Pancreas (tissue), 10 donors: ENCODE data around the gene CBFA2T3. TPM values are rescaled to one million over a fixed set of nuclear protein-coding genes. Genes with fewer than 3 reads are reported as not detected.

ENCODE experiments used
- ATAC-seq, 4 donors: fragments of 200-7000 bp; cut with Tn5 transposase; one replicate each; pipeline versions ENCODE4 v1.8.0 to v1.9.1; 2020; ENCODE audit warnings: mild to moderate bottlenecking in 4 of 4, moderate library complexity in 4 of 4
- DNase-seq, 6 donors: peaks; one replicate each; pipeline ENCODE4 v3.0.0-alpha.2; 2020
- FAIRE-seq: peaks from 2 replicates; lab custom pipeline; 2012; peaks lifted over from hg19 to GRCh38; lab: Jason Lieb, UNC
- H3K27ac ChIP-seq, 4 donors: fragments of 200-600 bp; sonication (generic); 1 replicate in 3 of 4; 2 replicates in 1 of 4; pipeline versions ENCODE4 v1.5.0 to v1.8.0; 2020
- H3K27me3 ChIP-seq, 4 donors: fragments of 200-600 bp; one replicate each; pipeline ENCODE4 v1.8.0; 2021
- H3K36me3 ChIP-seq, 3 donors: fragments of 200-600 bp; sonication (generic) in 1 of 3; one replicate each; pipeline versions ENCODE4 v1.5.0 to v1.8.0; 2020 to 2021
- H3K4me1 ChIP-seq, 3 donors: fragments of 200-600 bp; one replicate each; pipeline ENCODE4 v1.8.0; 2021
- H3K4me3 ChIP-seq, 4 donors: fragments of 200-600 bp; sonication (generic) in 2 of 4; one replicate each; pipeline versions ENCODE4 v1.5.0 to v1.8.0; 2020 to 2021
- H3K9me3 ChIP-seq, 4 donors: fragments of 200-600 bp; one replicate each; pipeline ENCODE4 v1.8.0; 2021
- CTCF ChIP-seq, 4 donors: fragments of 200-600 bp; sonication (generic) in 3 of 4; IDR thresholded peaks; one replicate each; pipeline versions ENCODE4 v1.5.0 to v1.8.0; 2021; ENCODE audit warnings: antibody characterized with exemption in 4 of 4
- WGBS, 2 donors: extraction: QIAGEN DNeasy Blood & Tissue Kit; methylation state at CpG; one replicate each; pipeline ENCODE4 v1.1.7; 2013; 5-methylcytosine and 5-hydroxymethylcytosine counted together
- intact Hi-C, 3 donors: fragments of 100-400 bp; cut with DNase I; formaldehyde crosslinking; loops; one replicate each; pipeline versions ENCODE4 v1.11.1 to v1.14.2; 2022
- polyA plus RNA-seq, 2 donors: library from polyadenylated mRNA; stranded (reverse); fragments of 200-250 nt; gene quantifications; one replicate each; pipeline ENCODE4 v1.2.3, GENCODE V29; 2013
- total RNA-seq, 6 donors: library from RNA; stranded (reverse); fragmentation: NEBNext Ultra II Directional in 4 of 6; extraction: Animal tissue kit (Norgen Biotek cat#: 25700) in 4 of 6; gene quantifications; one replicate each; pipeline versions ENCODE4 v1.2.1 to v1.2.4, GENCODE V29; 2021 to 2023
- donor health status: healthy with polysubstance abuse.
- donor health status: DM: no; HTN: no; CAD: no; lungs with moderate emphysema.
- donor health status: DM: no; HTN: no; CAD: no.
- donor health status: control.
- donor health status: control.
- donor health status: Bipolar disorder and iron deficiency.
- donor health status: DM: yes; HTN: yes; CAD: no.
- donor health status: DM: no; HTN: no; CAD: no.
- donor health status: DM: no; HTN: no; CAD: no.
- donor health status: DM: yes; HTN: yes; CAD: no.

CBFA2T3 gene
- total and polyA plus RNA-seq, 8 donors, result 8.7 to 27.0 (median 21.9) TPM

- Histone ChIP-seq H3K27ac (no peak overlapping the region), H3K36me3 (no peaks in the 10 kb centered on the region), H3K9me3 (no peaks in the 10 kb centered on the region), H3K27me3 (no peaks in the 10 kb centered on the region), H3K4me3 (no peak overlapping the region), H3K4me1 (peaks cover 0 to 20% (median 20%) of the 10 kb centered on the region in 3 donors)
- TF ChIP-seq CTCF (IDR thresholded peaks at IDR 0.05), result no peak
- ATAC-seq, result no peak
- DNase-seq, result no peak
- 85 to 89% methylated on average over 22 of the region's 22 CpGs for WGBS, 2 donors
- FAIRE-seq, result no peak
- intact Hi-C loops, result no loop called here
Observed at GRCh38 chr16:88906535-88907105, 70.4 kb downstream of the CBFA2T3 start.

DNA sequence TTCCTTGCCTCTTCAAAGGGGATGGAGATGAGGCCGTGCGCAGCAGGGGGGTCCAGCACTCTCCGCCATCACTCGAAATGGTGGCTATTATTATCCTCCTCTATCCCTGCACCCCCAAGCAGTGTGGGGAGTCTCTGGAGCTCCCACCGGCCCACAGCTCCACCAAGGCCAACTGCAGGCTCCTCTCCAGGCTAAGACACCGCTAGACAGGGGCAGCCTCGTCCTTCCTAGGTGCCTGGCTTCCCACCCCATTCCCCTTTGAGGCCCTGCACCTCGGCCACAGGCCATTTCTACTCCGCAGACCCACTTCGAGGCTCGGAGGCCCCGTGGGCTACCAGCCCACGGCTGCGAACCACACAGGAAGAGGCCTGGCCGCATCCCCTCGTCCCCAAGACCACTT, 71.0 kb downstream of the CBFA2T3 start:
- Histone ChIP-seq H3K36me3 (no peaks in the 10 kb centered on the region), H3K9me3 (no peaks in the 10 kb centered on the region), H3K4me3 (no peak overlapping the region), H3K4me1 (peaks cover 0 to 19% (median 18%) of the 10 kb centered on the region in 3 donors), H3K27me3 (no peaks in the 10 kb centered on the region), H3K27ac (no peak overlapping the region)
- no peak for TF ChIP-seq CTCF (IDR thresholded peaks at IDR 0.05)
- no peak for DNase-seq
- intact Hi-C loops, result no loop called here
- no peak for FAIRE-seq
- 90% methylated on average over 16 of the region's 16 CpGs for WGBS, 2 donors
- no peak for ATAC-seq

DNA sequence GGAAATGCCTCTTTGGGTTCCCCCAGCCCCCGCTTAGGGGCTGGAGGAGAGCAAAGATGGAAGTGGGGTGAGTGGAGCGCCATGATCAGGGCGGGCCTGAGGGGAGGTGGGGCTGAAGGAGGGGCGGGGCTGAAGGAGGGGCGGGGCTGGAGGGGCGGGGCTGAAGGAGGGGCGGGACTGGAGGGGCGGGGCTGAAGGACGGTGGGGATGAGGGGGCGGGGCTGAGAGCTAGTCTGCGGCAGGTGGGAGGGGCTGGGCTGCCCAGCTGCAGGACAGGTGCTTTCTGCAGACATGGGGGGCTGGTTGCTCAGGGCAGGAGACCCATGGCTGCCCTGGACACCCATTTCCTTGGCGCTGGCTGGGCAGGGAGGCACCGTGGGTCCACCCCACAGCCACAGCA, 71.4 kb downstream of the CBFA2T3 start:
- no peak for TF ChIP-seq CTCF (IDR thresholded peaks at IDR 0.05)
- H3K27me3 ChIP-seq, result no peaks in the 10 kb centered on the region
- H3K27ac ChIP-seq, result no peak overlapping the region
- WGBS, 2 donors, result 49 to 70% methylated on average over 6 to 13 of the region's 13 CpGs
- intact Hi-C loops, result no loop called here
- FAIRE-seq, result no peak
- H3K36me3 ChIP-seq, result no peaks in the 10 kb centered on the region
- no peak for DNase-seq
- peak in 2 of 4 donors; percentile 3 to 5 for ATAC-seq
- peaks cover 0 to 14% (median 13%) of the 10 kb centered on the region in 3 donors for H3K4me1 ChIP-seq
- no peaks in the 10 kb centered on the region for H3K9me3 ChIP-seq
- H3K4me3 ChIP-seq, result no peak overlapping the region

- no peak for FAIRE-seq
- intact Hi-C loops, result no loop called here
- no peak for ATAC-seq
Observed at GRCh38 chr16:88904676-88905365, 72.2 kb downstream of the CBFA2T3 start.

More at GRCh38 chr16:88904676-88905365, 72.2 kb downstream of the CBFA2T3 start:
- Histone ChIP-seq H3K9me3 (no peaks in the 10 kb centered on the region), H3K4me3 (no peak overlapping the region), H3K27me3 (no peaks in the 10 kb centered on the region), H3K27ac (no peak overlapping the region), H3K36me3 (no peaks in the 10 kb centered on the region), H3K4me1 (peaks cover 0 to 7% (median 6%) of the 10 kb centered on the region in 3 donors)
- no peak for DNase-seq
- WGBS, 2 donors, result 79 to 83% methylated on average over 21 of the region's 21 CpGs
- no peak for TF ChIP-seq CTCF (IDR thresholded peaks at IDR 0.05)
